Stimulated activated CD4-positive, alpha-beta T cell treated with anti-CD3 and anti-CD28 coated beads, Interleukin-4, amount 100 ng/mL, for 48 hours (primary cell): ENCODE results near the gene HSPA12A.
"Not testable (repeated sequence)": the region's sequence is repeated elsewhere in the genome, so short reads cannot be mapped to it uniquely, and the experiment has no call there.

ENCODE experiments used
- DNase-seq, 2 donors: peaks; one replicate each; pipeline ENCODE4 v3.0.0-alpha.2; 2020; ENCODE audit warnings: low read depth in 2 of 2

Gene HSPA12A

DNA sequence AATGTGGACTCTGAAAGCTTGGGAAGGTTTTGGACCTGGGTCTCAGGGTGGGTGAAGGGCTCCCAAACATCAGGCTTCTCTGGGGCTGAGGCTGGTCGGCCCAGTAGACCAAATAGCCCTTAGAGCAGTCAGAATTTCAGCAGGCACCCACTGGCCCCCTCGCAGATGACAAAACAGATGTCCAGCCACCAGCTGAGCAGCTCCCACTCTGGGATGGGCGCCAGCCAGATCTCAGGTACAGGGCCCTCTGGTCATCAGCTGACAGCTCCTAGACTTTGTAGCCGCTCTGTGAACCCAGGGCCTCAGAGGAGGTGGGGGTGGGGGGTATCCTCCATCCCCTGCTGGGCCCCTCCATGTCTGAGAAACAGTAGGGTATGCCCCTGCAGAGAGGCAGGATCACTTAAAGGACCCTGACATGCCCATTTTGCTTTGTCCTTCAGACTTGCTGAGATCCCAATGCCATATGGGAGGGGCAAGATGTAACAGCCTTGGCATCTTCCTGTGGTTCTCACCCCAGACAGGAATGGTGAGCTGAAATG is 26.5 kb downstream of the HSPA12A start:
- no peak for DNase-seq

DNA sequence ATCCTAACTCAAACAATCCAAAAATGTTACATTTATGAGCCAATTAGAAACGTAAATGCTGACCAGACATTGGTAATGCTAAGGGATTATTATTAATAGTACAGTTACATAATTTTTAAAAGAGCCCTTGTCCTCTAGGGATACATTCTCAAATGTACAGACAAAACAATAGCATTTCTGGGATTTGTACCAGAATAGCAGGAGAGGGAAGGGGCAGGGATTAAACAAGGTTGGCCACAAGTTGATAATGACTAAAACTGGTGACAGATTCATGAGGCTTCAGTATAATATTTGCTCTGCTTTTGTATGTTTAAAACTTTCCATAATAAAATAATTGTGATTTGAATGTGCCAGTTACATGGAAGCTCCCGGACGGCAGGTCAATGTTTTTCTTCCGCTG is 27.0 kb downstream of the HSPA12A start:
- DNase-seq = no peak

DNA sequence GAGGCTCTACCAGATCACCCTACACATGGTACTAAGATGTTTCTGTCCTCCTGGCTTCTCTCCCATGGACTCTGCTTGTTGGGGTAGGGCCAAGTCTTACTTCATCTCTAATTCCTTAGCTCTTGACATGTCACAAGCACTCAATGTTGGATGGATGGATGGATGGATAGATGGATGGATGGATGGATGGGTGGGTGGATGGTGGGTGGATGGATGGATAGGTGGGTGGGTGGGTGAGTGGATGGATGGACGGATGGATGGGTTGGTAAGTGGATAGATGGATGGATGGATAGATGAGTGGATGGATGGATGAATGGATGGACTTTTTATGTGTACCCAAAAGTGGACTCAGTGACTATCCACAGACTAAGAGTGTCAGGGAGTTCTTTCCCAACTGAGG is 28.5 kb downstream of the HSPA12A start:
- no peak for DNase-seq

DNA sequence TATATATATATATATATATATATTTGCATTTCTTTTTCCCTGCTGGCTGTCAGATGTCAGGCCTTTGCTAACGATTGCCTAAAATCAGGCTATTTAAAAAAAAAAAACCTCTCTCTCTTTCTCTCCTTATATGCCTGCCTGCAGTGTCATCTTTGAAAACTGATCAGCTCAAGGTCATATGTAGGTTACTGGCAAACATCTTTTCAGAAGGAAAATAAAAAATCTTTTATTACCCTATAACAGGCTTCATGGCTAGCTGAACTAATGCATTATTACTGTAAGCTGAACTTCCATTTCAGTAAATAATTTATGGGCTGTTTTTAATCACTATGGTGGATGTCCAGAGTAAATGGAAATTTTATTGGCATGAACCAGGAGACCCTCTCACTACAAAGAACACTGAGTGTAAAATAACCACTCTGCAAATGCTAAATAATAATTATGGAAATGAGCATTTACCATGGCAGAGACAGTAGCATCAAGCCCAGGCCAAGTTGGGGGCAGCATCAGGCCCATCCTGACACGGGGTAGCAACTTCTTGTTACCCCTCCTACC is 29.3 kb downstream of the HSPA12A start:
- DNase-seq = no peak

DNA sequence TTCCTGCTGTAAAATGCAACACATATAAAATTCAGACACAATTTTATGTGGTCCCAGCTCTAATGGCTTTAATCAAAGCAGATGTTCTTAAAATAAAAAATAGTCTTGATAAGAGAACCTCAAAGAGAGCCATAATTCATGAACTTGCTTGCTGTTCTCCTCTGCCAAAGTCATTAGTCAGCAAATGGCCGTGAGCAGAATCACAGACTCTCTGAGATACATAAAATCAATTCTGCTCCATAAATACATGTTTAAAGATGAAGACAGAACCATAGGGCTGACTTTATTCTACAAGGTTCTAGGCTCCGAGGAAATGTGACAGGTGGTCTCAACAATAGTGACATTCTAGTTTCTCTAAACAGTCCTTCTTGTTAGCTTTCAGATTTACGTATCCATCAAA is 29.8 kb downstream of the HSPA12A start:
- no peak for DNase-seq

DNA sequence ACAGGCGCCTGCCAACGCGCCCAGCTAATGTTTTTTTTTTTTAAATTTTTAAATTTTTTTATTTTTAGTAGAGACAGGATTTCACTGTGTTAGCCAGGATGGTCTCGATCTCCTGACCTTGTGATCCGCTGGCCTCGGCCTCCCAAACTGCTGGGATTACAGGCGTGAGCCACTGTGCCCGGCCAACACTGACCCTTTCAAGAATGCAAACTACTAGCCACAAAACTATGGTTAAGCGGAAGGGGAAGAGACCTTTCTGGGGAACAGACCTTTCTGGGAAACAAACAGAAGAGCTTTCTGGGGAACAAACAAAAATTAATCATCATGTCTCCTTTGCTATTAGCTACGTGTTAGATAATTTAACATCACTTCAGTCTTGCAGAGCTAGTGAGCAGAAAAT is 30.6 kb downstream of the HSPA12A start:
- not testable (repeated sequence) for DNase-seq

DNA sequence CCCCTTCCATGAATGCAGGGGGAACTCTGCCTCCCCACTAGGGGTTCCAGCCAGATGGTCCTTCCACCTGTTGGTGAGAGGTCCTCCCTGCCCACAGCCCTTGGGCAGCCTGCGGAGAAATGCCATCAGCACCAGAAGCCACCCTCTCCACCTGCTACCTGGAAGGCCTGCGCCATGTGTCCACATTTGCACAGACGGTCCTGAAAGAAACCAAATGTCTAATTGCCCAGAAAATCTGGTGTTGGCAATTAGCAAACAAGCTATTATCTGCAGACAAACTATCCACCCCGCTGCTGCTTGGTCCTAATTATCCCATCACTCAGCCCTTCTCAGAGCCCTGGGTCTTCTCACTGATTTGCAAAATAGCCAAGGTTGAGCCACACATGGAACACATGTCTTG is 32.3 kb downstream of the HSPA12A start:
- DNase-seq = no peak

DNA sequence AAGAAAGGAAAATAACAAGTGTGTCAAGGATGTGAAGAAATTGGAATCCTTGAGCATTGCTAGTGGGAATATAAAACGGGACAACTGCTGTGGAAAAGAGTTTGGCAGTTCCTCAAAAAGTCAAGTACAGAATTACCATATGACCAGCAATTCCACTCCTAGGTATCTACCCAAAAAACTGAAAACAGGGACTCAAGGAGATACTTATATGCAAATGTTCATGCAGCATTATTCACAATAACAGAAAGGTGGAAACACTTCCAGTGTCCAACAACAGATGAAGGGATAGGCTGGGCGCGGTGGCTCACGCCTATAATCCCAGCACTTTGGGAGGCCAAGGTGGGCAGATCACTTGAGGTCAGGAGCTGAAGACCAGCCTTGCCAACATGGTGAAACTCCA is 33.5 kb downstream of the HSPA12A start:
- no peak for DNase-seq

DNA sequence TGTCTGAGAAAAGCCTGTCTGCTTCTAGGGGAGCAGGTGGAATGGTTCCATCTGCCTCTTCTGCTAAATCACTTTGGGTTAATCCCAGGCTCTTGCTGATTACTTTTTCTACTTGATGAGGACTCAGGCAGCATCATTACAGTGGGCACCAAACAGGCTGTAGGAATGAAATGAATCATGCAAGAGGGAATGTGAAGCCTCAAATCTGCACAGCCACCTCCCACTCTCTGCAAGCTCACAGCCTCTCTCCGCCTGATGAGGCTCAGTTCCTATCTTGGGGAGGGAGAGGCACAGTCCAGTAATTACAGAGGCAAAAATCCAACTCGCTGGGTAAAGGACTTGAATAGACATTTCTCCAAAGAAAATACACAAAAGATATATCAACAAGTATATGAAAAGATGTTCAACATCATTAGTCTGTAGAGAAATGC is 34.0 kb downstream of the HSPA12A start:
- DNase-seq = no peak

DNA sequence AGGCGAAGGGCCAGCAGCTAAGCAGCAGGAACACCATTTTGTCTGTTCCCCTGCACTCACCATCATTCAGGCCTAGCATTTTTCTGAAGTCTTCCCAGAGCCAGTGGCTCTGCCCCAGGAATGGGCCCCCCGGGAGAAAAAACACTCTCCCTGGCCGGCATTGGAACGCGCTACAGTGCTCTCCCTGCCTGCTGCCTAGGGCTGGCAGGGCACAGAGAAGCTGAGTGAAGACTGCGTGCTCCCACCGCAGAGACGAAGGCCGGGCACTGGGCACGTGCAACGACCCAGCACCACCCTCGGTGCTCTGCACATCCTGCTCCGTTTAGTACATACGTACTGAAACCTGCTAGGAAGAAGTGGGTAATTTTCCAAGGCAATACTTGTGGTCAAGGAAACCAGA is 34.4 kb downstream of the HSPA12A start:
- DNase-seq = no peak

DNA sequence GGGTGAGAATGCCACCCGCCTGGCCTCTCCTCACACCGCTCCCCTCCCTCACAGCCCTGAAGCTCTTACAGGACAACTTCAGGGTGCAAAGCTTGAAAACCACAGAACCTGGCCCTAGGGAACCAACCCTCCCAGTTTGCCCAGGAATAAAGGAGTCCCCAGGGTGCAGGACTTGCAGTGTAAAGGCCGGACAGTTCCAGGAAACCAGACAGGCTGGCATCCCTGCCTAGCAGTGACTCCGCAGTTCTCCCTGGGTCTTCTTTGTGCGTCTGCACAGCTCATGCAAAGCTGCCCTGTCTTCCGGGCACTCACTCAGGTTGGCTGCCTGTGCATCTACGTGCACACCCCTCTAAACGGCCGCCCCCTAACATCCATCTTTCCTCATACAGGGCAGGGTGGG is 36.1 kb downstream of the HSPA12A start:
- no peak for DNase-seq

DNA sequence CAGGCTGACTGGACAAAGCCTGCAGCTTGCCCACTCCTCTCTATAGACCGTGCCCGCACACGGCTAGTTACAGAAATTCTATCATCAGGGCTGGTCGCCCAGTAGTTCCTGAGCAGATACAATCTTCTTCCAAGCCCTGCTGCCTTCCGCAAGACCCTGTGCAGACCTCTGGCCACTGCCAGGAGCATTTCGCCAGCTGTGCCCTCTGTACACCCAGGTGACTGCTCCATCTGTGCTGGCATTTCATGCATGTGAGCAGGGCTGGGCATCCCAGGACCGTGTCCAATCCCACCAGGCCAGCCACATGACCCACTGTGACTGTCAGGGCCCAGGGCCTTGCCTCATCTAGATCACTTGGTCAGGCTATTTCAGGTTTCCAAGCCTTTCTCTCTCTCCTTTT is 36.9 kb downstream of the HSPA12A start:
- no peak for DNase-seq

DNA sequence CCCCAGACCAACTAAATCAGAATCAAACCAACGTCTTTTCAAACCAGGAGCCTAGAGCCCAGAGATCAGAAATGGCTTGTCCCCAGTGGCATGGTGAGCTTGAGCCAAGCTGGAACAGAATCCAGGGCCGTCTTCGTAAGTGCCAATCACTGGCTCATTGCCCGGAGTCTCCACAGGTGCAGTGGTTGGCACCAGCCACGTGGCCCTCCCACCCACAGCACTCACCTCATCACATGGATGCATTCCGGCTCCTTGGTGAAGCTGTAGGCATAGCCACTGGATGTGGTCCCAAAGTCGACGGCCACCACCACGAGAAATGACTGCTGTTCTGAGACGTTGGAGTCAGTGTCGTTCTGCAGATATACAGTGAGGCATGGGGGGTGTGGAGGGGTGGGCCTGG is 37.4 kb downstream of the HSPA12A start:
- DNase-seq = no peak

DNA sequence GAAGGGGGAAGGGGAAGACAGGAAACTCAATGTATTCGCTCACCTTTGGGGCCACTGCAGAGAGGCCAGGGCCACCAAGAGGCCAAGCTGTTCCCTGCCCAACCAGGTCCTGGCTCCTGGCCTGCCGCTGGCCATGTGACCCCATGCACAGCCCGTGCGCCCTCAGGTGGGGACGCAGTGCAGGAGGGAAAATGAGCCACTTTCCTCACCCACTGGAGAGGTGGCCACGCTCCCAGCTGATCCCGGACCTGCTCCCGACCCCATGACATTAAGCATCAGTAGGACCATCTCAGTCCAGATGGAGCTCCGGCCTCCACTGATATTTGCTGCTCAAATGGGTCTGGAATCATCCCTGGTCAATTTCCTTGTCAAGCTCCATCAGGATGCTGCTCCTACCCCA is 40.2 kb downstream of the HSPA12A start:
- no peak for DNase-seq

DNA sequence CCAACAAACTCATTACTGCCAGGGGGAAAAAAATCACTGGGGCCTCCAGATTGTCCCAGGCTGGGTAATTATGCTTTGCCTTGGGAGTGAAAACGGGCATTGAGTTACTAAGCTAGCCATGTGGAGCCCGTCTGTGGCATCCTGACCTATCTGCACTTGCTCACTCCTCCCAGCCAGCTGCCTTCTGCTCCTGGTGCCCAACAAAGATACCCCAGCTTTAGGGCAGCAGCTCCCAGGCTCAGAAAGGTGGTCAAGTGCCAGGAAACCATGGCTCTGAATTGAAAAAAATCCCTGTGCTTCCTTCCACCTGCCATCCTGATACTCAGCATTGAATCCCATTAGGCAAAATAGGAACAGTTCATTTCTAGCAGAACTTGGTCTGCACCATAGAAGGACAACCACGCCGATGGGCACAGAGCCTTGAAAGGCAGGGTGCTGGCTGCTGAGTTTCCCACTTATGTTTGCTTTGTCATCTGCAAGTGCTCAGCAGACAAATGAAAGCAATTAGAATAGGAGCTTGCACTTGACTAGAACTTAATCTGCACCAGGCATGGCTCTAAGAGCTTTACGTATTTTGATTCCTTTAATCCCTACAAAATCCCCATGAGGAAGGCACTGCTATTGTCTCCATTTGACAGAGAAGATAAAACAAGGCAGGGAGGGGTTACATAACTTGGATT is 42.8 kb downstream of the HSPA12A start:
- DNase-seq = no peak

DNA sequence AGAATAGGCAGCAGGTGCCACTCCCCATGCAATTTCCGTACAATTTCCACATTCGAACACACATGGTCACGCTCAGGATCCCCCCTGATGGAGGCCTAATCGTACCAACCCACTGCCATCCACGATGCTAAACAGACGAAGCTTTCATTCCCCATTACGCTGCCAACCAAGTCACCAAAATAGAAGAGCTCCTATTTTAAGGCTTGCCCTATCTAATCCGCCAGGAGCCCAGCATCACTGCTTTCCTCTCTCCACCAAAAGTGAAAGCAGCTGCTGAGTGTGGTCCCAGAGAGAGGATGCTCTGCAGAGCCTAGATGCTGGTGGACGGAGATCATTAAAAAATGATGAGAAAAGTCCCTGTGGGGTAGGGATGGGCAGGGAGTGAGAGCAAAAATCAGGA is 43.3 kb downstream of the HSPA12A start:
- no peak for DNase-seq

DNA sequence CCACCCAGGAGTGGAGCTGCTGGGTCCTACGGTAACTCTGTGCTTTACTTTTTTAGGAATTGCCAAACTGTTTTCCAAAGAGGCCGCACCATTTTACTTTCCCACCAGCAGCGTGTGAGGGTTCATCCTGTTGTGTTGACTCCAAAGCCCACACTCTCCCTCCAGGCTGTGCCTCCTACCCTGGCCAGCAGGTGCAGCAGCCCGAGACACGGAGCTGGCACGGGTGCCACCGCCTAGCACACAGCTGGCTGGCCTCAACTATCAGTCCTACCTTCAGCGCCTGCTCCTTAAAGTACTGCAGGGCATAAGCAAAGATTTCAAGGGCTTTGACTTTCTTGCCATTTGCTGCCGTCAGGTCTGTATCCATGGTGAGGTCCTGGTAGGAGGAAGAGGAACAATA is 44.0 kb downstream of the HSPA12A start:
- no peak for DNase-seq

DNA sequence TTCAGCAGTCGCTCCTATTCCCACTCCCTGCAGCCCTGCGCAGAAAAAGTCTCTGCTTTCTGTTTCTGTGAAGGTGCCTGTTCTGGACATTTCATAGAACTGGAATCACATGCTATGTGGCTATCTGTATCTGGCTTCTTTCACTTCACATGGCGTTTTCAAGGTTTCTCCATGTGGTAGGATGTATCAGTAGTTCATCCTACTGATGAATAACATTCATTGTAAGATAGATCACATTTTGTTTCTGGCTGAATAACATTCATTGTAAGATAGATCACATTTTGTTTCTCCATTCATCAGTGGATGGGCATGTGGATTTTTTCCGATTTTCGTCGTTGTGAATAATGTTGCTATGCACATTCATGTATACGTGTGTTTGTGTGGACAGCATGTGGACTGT is 44.5 kb downstream of the HSPA12A start:
- DNase-seq = no peak

DNA sequence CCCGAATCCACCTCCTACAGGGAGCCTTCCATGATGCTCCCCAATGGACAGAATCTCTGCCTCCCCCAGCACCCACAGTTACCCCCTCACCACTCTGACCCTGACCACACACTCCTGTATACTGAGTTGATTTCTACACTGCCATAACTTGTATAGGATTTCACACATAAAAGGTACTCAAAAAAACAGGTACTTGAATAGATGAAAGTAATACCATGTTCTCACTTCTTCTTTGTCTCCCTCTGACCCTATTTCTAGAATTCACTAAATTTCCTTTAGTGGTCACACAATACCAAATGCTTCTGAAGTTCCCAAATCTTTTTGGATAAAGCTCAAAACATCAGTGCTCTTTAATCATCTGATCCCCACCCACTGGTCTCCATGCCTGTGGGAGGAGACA is 45.4 kb downstream of the HSPA12A start:
- no peak for DNase-seq

DNA sequence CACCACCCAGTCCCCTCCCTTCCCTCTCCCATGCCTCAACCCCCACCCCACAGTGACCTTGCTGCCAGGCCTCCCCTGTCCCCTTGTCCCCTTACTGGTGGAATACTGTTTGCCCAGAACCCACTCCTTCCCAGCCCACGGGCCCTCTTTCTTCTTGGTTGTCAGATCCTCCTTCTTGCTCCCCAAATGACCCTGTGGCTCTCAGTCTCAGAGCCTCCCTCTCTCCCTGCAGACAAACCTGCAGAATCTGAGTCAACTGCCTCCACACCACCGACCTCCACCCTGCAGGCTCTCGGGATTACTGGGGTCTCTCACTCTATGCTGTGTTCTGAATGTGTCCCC is 47.5 kb downstream of the HSPA12A start:
- no peak for DNase-seq

DNA sequence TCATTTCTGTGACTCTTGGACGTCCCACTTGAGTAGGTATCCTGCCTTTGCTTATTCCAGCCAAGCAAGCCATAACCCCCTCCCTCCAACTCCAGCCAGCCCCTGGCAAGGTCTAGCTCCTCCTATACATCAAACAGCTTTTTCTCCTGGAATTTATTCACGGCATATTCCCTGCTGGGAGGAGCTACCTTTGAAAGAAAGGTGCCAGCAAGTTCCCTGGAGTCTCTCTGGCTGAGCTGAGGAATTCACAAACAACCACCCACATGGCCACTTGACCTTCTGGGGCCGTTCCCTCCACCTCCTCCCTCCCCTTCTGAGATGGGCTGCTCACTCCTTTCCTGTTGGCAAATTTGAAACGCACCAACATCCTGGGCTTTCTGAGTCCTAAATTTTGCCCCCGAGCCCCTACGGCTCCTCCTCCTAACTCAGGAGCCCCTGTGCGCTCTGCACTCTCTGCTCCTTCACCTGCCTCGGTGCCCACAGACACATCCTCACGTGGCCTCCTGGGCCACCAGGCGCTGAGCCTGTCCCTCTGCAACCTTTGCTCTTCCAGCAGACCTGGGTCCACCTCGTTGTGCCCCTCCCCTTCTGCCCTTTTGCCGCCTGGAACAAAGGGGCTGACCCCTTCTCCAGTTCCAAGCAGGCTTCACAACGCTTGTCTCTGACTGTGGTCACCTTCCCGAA is 48.0 kb downstream of the HSPA12A start:
- DNase-seq = no peak

DNA sequence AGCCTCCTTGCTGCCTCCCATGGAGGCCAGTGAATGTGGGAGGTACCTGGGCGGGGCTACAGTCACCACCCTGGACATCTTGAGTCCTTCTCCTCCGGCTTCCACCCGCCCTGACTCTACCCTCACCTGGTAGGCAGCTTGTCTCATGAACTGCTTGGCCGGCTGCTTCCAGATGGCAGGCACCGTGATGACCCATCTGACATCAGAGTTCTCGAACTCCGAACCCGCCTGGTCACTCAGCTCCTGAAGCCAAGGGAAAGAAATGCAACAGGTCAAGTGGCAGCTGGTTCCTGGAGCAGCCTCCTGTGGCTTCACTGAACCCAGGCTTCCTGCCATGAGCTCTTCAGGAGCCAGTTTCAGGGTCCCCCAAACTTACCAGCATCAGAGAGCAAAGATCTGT is 50.1 kb downstream of the HSPA12A start:
- no peak for DNase-seq

DNA sequence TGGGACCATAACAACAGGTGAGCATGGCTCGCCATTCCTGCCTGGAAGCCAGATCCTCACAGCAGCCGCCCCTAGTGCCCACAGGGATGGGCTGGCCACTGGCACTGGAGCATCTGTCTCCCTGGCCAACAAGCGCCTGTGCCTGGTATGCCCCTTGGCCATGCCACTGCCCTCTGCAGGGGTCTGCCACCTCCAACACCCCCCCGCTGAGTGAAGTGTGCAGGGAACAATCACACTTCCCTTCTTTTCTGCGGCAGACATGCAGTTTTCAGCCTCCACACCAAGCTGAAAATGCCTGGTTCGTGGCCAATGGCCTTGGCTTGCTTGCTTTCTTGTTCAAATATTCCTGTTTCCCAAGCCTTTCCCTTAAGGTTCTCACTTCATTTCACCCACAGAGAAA is 50.7 kb downstream of the HSPA12A start:
- no peak for DNase-seq
